ENCODE data around the gene REV1.

- TF ChIP-seq EZH2phosphoT487 (IDR thresholded peaks at IDR 0.05; ENCODE audit: insufficient read depth, low read depth) (no peak), EZH2 (IDR thresholded peaks at IDR 0.05; ENCODE audit: insufficient read depth, poor library complexity, severe bottlenecking) (no peak)
Observed at GRCh38 chr2:99374747-99375146, 115.1 kb downstream of the REV1 start.

Measured in GM23248 (cell line).